Stimulated activated naive B cell treated with anti-CD40 and anti-IgM and Interleukin-4, amounts not matched to agents 10 μg/mL and 1 μg/mL and 100 μg/mL, for 72 hours (primary cell): ENCODE data around the gene NOP53.
"Not testable (repeated sequence)": the region's sequence is repeated elsewhere in the genome, so short reads cannot be mapped to it uniquely, and the experiment has no call there.

ENCODE experiments used
- ATAC-seq, 2 donors: fragments of 150-1000 bp; cut with Tn5 transposase; replicated peaks; 2 replicates each; pipeline ENCODE4 v1.10.0; 2021; ENCODE audit warnings: moderate library complexity in 1 of 2
- DNase-seq: peaks from one replicate; pipeline ENCODE4 v3.0.0; 2021
- H3K27ac Mint-ChIP-seq: one replicate; pipeline ENCODE4 v1.8.0; 2022; ENCODE audit warnings: mild to moderate bottlenecking, mixed read lengths
- H3K27me3 Mint-ChIP-seq, 2 donors: one replicate each; pipeline ENCODE4 v1.8.0; 2022; ENCODE audit warnings: mixed read lengths in 2 of 2
- H3K36me3 Mint-ChIP-seq, 2 donors: one replicate each; pipeline ENCODE4 v1.8.0; 2022; ENCODE audit warnings: mixed read lengths in 2 of 2, mild to moderate bottlenecking in 1 of 2
- H3K4me1 Mint-ChIP-seq, 2 donors: one replicate each; pipeline ENCODE4 v1.8.0; 2022; ENCODE audit warnings: mixed read lengths in 2 of 2, mild to moderate bottlenecking in 1 of 2
- H3K4me3 Mint-ChIP-seq, 2 donors: one replicate each; pipeline ENCODE4 v1.8.0; 2022; ENCODE audit warnings: mild to moderate bottlenecking in 2 of 2, mixed read lengths in 2 of 2, moderate library complexity in 1 of 2
- H3K9me3 Mint-ChIP-seq, 2 donors: one replicate each; pipeline ENCODE4 v1.8.0; 2022; ENCODE audit warnings: mixed read lengths in 2 of 2, mild to moderate bottlenecking in 1 of 2

NOP53 gene

GRCh38 chr19:47755065-47755761 is 9.9 kb downstream of the NOP53 start:
- Mint-ChIP-seq H3K4me3 (no peak overlapping the region), H3K9me3 (peaks cover 3 to 4% of the 10 kb centered on the region in 2 donors), H3K27me3 (no peaks in the 10 kb centered on the region), H3K36me3 (peaks cover 71 to 76% of the 10 kb centered on the region in 2 donors), H3K27ac (no peak overlapping the region), H3K4me1 (peaks cover 6% of the 10 kb centered on the region in 2 donors)
- DNase-seq, result no peak
- no peak for ATAC-seq

DNA sequence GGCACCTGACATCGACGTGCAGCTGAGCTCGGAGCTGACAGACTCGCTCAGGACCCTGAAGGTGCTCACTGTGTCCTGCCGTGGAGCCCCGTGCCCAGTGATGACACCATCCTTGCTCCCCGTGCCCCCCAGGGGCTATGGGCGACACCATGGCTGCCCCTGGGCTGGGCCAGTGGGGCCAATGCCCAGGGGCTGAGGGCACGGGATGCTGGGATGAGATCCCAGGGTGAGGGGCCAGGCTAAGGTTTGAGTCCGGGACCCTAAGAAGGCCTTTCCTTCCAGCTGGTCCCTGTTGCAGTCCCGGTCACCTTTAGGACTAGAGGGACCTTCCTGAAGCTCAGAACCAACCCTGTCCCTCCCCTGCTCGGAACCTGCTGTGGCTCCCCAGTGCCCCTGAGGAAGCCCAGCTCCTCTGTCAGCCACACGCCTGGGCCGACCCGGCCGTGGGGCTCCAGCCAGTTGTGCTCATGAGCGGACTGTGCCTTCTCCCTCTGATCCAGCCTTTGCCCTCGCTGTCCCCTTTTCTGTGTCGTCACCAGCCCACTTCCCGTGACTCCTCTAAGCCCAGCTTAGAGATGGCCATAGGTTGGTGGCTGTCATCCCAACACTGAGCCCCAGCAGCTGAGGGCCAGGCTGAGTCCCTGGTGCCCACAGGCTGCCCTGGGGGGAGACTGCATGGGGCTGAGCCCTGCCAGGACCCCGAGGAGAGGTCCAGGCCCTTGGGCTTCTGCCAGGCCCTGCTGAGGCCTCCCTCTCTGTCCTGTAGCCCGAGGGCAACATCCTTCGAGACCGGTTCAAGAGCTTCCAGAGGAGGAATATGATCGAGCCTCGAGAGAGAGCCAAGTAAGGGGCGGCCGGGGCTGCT is 10.6 kb downstream of the NOP53 start:
- H3K27ac Mint-ChIP-seq, result no peak overlapping the region
- H3K9me3 Mint-ChIP-seq, result peaks cover 3 to 4% of the 10 kb centered on the region in 2 donors
- H3K27me3 Mint-ChIP-seq, result no peaks in the 10 kb centered on the region
- DNase-seq (no peak), ATAC-seq (no peak)
- H3K36me3 Mint-ChIP-seq, result peaks cover 68 to 75% of the 10 kb centered on the region in 2 donors
- H3K4me1 Mint-ChIP-seq, result peaks cover 0 to 4% of the 10 kb centered on the region in 2 donors
- no peak overlapping the region for H3K4me3 Mint-ChIP-seq

DNA sequence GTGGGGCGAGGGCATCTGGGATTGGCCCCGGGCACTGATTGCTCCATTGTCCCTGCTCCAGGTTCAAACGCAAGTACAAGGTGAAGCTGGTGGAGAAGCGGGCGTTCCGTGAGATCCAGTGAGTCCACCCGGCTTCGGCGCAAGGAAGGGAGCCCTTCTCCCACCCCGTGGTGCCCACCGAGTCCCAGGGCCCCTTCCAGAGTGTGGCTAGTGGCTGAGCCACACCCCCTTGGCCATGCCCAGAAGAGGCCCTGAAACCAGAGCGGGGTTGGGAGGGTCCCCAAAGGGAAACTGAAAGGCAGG is 11.2 kb downstream of the NOP53 start:
- peaks cover 69 to 75% of the 10 kb centered on the region in 2 donors for H3K36me3 Mint-ChIP-seq
- no peak overlapping the region for H3K4me3 Mint-ChIP-seq
- no peak for DNase-seq

DNA sequence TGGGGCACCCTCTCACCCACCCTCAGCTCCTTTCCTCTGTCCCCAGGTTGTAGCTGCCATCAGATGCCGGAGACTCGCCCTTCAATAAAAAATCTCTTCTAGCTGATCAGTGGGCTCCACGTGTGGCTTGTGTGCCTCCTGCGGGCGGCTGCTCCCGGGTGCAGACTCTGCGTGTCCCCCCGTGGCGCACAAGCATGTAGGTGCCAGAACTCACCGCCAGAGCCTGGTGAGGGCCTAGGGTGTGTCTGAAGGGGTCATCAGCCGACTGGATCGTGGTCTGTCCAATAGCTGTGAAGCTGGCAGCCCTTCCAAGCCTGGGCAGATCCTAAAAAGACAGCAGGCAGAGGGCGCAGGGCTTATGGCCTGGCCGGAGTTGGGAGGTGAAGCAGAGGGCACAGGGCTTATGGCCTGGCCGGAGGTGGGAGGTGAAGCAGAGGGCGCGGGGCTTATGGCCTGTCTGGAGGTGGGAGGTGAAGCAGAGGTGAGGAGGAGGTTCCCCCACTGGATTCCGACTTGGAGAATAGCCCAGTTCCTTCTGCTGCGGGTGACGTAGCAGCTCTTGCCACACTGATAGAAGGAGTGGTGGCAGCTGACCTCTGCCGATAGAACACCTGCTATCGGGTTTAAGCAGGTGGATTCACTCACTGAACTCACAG is 11.7 kb downstream of the NOP53 start:
- H3K4me3 Mint-ChIP-seq, result no peak overlapping the region
- peaks cover 68 to 74% of the 10 kb centered on the region in 2 donors for H3K36me3 Mint-ChIP-seq
- H3K27ac Mint-ChIP-seq, result peak overlapping the region; percentile 84
- ATAC-seq (no peak), DNase-seq (no peak)
- peaks cover 3 to 4% of the 10 kb centered on the region in 2 donors for H3K9me3 Mint-ChIP-seq
- peaks cover 7 to 11% of the 10 kb centered on the region in 2 donors for H3K4me1 Mint-ChIP-seq
- H3K27me3 Mint-ChIP-seq, result no peaks in the 10 kb centered on the region

More for the DNA sequence above, 11.2 kb downstream of the NOP53 start:
- no peaks in the 10 kb centered on the region for H3K27me3 Mint-ChIP-seq
- H3K4me1 Mint-ChIP-seq, result peaks cover 6% of the 10 kb centered on the region in 2 donors
- ATAC-seq, result no peak
- peaks cover 3 to 4% of the 10 kb centered on the region in 2 donors for H3K9me3 Mint-ChIP-seq
- H3K27ac Mint-ChIP-seq, result no peak overlapping the region

DNA sequence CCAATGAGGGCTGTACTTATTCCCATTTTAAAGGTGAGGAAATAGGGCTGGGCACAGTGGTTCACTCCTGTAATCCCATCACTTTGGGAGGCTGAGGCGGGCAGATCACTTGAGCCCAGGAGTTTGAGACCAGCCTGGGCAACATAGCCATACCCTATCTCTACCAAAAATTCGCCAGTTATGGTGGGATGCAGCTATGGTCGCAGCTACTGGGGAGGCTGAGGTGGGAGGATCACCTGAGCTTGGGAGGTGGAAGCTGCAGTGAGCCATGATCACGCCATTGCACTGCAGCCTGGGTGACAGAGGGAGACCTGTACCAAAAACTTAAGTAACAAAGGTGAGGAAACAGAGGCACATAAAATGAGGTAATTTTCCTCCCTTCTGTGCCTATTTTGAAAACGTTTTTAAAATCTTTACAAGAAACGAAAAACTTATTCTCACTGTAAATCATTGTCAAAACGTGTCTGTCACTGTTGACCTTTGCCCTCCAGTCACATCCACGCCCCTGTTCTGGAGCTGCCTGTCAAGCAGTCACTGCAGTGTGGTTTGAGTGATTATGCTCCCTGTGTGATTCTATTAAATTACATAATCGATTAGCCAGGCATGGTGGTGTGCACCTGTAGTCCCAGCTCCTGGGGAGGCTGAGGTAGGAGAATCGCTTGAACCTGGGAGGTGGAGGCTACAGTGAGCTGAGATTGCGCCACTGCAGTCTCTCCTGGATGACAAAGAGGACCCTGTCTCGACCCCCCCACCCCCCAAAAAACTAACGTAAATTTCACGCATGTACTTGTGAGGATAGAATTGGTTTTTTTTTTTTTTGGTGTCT is 12.5 kb downstream of the NOP53 start:
- no peaks in the 10 kb centered on the region for H3K27me3 Mint-ChIP-seq
- DNase-seq (no peak), ATAC-seq (no peak)
- H3K27ac Mint-ChIP-seq, result no peak overlapping the region
- H3K36me3 Mint-ChIP-seq, result peaks cover 62 to 70% of the 10 kb centered on the region in 2 donors
- H3K4me1 Mint-ChIP-seq, result peaks cover 7 to 15% of the 10 kb centered on the region in 2 donors
- H3K4me3 Mint-ChIP-seq, result no peak overlapping the region
- H3K9me3 Mint-ChIP-seq, result peaks cover 3 to 4% of the 10 kb centered on the region in 2 donors

DNA sequence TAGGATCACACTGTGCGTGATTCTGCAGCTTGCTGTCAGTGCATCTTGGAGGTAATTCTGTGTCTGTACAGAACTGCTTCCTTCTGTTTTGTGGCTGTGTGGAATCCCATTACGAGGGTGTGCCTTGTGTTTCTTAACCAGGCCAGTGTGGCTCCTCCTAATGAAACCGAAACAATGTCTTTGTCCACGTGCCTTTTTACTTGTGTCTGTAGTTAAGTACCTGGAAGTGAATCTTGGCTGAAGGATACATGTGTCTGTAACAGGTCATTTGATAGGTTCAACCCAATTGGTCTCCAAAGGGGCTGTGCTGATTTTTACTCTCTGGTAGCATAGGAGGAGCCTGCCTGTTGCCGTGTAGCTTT is 13.1 kb downstream of the NOP53 start:
- Mint-ChIP-seq H3K36me3 (peaks cover 56 to 64% of the 10 kb centered on the region in 2 donors), H3K9me3 (peaks cover 3 to 4% of the 10 kb centered on the region in 2 donors), H3K4me3 (no peak overlapping the region), H3K27me3 (no peaks in the 10 kb centered on the region), H3K4me1 (peaks cover 7 to 15% of the 10 kb centered on the region in 2 donors), H3K27ac (no peak overlapping the region)
- ATAC-seq (no peak), DNase-seq (no peak)

- H3K9me3 Mint-ChIP-seq, result peaks cover 3 to 4% of the 10 kb centered on the region in 2 donors
- no peak overlapping the region for H3K27ac Mint-ChIP-seq
- ATAC-seq (no peak), DNase-seq (no peak)
- H3K4me1 Mint-ChIP-seq, result peaks cover 11 to 15% of the 10 kb centered on the region in 2 donors
- no peak overlapping the region for H3K4me3 Mint-ChIP-seq
- H3K36me3 Mint-ChIP-seq, result peaks cover 45 to 49% of the 10 kb centered on the region in 2 donors
- no peaks in the 10 kb centered on the region for H3K27me3 Mint-ChIP-seq
Observed at GRCh38 chr19:47760632-47760999, 15.3 kb downstream of the NOP53 start.

DNA sequence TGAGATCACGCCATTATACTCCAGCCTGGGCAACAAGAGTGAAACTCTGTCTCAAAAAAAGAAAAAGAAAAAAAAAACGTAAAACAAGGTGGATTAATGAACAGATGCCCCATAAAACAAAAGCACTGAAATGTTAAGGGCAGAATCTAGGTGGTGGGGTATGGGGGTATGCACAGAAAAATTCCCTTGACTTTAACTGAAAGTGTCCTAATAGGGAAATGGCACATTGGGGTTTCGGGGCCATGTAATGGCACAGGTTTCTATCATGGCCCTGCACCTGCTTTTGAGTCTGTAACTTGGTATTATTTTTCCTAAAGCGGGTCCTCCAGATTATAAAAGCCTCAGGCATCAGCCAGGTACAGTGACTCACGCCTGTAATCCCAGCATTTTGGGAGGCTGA is 16.2 kb downstream of the NOP53 start:
- ATAC-seq, result peak; percentile 76 to 78
- H3K27me3 Mint-ChIP-seq, result no peaks in the 10 kb centered on the region
- peak overlapping the region; percentile 89 for H3K27ac Mint-ChIP-seq
- H3K4me3 Mint-ChIP-seq, result peak overlapping the region in 1 of 2 donors; percentile 21
- no peak for DNase-seq
- H3K4me1 Mint-ChIP-seq, result peaks cover 11 to 15% of the 10 kb centered on the region in 2 donors
- peaks cover 35 to 43% of the 10 kb centered on the region in 2 donors for H3K36me3 Mint-ChIP-seq
- H3K9me3 Mint-ChIP-seq, result peaks cover 3 to 4% of the 10 kb centered on the region in 2 donors

- Mint-ChIP-seq H3K27me3 (no peaks in the 10 kb centered on the region), H3K4me3 (no peak overlapping the region), H3K9me3 (peaks cover 3 to 4% of the 10 kb centered on the region in 2 donors), H3K36me3 (peaks cover 30 to 37% of the 10 kb centered on the region in 2 donors), H3K27ac (peak overlapping the region; percentile 62), H3K4me1 (peaks cover 8 to 15% of the 10 kb centered on the region in 2 donors)
- DNase-seq (no peak), ATAC-seq (peak; percentile 12 to 16)
Observed at GRCh38 chr19:47762151-47762550, 16.8 kb downstream of the NOP53 start.

DNA sequence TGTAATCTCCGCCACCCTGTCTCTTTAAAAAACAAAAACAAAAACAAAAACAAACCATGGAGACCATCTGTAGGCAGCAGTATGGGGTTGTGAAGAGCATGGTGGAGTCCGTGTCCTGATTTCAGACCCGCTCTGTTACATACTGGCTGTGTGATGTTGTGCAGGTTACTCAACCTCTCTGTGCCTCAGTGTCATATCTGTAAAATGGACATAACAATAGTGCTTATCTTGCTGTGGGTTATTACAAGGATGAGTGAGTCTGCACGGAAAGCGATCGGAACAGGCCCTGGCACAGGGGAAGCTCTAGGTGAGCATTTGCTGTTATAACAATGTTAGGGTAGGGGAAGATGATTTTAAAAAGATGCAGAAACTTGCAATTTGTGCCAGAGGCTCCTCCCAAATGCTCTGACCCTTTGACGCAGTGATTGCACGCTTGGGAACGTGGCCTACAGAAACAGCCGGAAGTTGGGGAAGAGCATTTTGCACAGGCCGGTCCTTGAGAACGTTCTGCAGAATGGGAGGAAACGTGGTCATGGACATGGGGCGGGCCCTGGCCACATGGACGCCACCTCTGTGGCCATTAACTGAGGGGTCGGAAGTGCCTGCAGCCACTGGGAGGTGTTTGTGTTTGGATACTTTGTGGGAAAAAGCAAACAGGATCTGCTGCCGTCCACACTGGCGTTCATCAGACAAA is 17.4 kb downstream of the NOP53 start:
- H3K27me3 Mint-ChIP-seq, result no peaks in the 10 kb centered on the region
- peaks cover 25 to 31% of the 10 kb centered on the region in 2 donors for H3K36me3 Mint-ChIP-seq
- no peak overlapping the region for H3K4me3 Mint-ChIP-seq
- peaks cover 7 to 15% of the 10 kb centered on the region in 2 donors for H3K4me1 Mint-ChIP-seq
- peaks cover 3 to 4% of the 10 kb centered on the region in 2 donors for H3K9me3 Mint-ChIP-seq
- no peak for ATAC-seq
- no peak for DNase-seq
- peak overlapping the region; percentile 62 for H3K27ac Mint-ChIP-seq

GRCh38 chr19:47764705-47765104 is 19.4 kb downstream of the NOP53 start:
- not testable (repeated sequence) for H3K27me3 Mint-ChIP-seq, DNase-seq, H3K9me3 Mint-ChIP-seq, ATAC-seq, H3K27ac Mint-ChIP-seq, H3K4me3 Mint-ChIP-seq
- Mint-ChIP-seq H3K36me3 (peaks cover 11 to 12% of the 10 kb centered on the region in 2 donors), H3K4me1 (peaks cover 9 to 15% of the 10 kb centered on the region in 2 donors)

DNA sequence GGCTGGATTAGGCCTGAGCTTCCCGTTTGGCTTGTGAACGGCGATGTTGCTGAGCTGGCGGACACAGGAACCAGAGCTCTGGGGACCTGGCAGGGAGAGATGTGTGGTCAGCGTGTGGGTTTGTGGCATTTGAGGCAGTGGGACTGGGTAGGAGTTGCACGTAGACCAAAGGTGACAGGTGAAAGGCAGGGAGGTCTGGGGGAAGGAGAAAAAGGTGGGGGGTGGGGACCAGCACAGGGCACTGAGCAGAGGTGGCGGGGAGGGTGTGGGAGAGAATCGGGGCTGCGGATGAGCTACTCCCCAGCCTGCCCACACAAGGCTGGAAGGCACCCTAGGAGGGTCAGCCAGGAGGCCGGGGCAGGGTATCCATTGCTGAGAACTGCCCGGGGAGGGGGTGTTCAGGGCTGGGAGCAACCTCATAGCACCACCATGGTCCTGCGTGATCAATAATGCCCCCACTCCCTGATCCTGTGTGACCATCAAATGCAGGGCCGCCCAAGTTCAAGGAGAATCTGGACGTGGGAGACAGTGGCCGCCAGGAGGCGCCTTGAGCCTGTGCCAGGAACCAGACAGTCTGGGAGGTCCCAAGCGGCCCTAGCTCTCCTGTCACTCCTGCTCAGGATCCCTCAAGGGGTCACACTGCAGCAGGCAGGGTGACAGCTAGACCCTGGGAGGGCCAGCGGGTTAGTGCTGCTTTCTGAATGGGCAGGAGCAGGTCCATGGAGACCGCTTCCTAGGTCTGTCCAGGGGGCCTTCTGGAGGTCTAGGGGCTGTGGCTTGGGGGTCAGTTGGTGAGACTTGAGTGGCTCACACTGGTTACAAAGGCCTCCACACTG is 20.4 kb downstream of the NOP53 start:
- peaks cover 10 to 15% of the 10 kb centered on the region in 2 donors for H3K4me1 Mint-ChIP-seq
- DNase-seq, result no peak
- peaks cover 0 to 2% of the 10 kb centered on the region in 2 donors for H3K9me3 Mint-ChIP-seq
- H3K27ac Mint-ChIP-seq, result no peak overlapping the region
- ATAC-seq, result peak; percentile 51 to 63
- H3K36me3 Mint-ChIP-seq, result peaks cover 3 to 4% of the 10 kb centered on the region in 2 donors
- H3K27me3 Mint-ChIP-seq, result no peaks in the 10 kb centered on the region
- no peak overlapping the region for H3K4me3 Mint-ChIP-seq

GRCh38 chr19:47766359-47766620 is 20.9 kb downstream of the NOP53 start:
- H3K4me3 Mint-ChIP-seq, result no peak overlapping the region
- ATAC-seq (no peak), DNase-seq (no peak)
- peaks cover 10 to 13% of the 10 kb centered on the region in 2 donors for H3K4me1 Mint-ChIP-seq
- peaks cover 2 to 3% of the 10 kb centered on the region in 2 donors for H3K36me3 Mint-ChIP-seq
- no peaks in the 10 kb centered on the region for H3K27me3 Mint-ChIP-seq
- peaks cover 0 to 2% of the 10 kb centered on the region in 2 donors for H3K9me3 Mint-ChIP-seq
- H3K27ac Mint-ChIP-seq, result no peak overlapping the region
